Nucleus accumbens (tissue), 56 donors: ENCODE data around the gene RGS13.
"Not testable (repeated sequence)": the region's sequence is repeated elsewhere in the genome, so short reads cannot be mapped to it uniquely, and the experiment has no call there.

Experiments
- DNase-seq, 56 donors: peaks; one replicate each; lab custom pipeline; 2025; lab: John Stamatoyannopoulos, UW

RGS13 gene

DNA sequence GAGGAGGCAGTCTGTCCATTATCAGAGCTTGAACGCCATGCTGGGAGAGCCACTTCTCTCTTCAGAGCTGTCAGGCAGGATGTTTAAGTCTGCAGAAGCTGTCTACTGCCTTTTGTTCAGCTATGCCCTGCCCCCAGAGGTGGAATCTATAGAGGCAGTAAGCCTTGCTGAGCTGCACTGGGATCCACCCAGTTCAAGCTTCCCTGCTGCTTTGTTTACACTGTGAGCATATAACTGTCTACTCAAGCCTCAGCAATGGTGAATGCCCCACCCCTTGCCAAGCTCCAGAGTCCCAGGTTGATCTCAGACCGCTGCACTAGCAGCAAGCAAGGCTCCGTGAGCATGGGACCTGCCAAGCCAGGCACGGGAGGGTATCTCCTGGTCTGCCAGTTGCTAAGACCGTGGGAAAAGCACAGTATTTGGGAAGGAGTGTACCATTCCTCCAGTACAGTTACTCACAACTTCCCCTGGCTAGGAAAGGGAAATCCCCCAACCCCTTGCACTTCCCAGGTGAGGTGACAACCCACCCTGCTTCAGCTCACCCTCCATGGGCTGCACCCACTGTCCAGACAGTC is 32.5 kb downstream of the RGS13 start:
- no peak for DNase-seq

DNA sequence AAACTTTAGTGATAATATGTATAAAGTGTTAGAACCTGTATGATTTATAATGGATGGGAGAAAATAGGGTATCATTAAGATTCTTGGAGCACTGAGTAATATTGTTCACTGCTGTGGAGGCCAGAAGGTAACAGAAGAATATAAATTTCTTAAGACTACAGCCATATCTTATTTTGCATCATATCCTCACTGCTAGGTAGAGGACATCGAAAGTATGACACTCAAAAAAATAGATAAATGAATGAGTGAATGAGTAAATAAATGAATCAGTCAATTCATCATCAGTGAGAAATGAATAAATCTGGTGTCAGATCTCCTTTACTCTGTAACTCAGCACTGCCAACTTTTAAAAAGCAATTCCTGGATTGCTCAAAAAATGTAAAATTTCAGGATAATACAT is 33.2 kb downstream of the RGS13 start:
- DNase-seq = no peak

DNA sequence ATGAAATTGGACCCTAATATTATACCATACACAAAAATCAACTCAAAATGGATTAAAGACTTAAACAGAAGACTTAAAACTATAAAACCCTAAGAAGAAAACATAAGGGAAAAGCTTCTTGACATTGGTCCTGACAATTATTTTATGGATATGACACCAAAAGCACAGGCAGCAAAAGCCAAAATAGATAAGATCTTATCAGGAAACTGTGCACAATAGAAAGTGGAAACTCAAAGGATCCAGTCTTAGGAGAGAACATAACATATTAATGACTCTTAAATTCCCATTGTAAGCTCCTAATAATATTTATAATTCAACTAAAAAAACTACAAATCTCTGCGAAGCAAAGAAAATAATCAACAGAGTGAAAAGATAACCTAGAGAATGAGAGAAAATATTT is 39.8 kb downstream of the RGS13 start:
- no peak for DNase-seq

DNA sequence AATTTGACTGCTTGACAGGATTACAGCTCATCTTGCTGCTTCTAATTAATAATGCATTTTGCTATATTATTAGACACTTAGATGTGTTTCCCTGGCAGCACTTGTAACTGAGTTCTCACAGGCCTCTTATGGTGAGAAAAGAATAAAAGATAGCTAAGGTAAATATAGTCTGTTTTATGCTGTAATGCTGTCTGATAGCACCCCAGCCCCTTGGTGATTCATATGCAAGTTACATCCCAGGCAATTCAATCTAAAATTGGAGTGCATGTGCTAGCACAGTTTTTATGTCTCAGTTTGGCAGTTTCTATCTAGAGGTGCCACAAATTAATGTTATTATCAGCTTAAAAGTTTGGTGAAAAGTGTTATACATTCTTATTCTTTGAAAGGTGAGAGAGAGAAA is 42.2 kb downstream of the RGS13 start:
- DNase-seq = peak in 6 of 56 donors; percentile 3 to 58 (median 31)

DNA sequence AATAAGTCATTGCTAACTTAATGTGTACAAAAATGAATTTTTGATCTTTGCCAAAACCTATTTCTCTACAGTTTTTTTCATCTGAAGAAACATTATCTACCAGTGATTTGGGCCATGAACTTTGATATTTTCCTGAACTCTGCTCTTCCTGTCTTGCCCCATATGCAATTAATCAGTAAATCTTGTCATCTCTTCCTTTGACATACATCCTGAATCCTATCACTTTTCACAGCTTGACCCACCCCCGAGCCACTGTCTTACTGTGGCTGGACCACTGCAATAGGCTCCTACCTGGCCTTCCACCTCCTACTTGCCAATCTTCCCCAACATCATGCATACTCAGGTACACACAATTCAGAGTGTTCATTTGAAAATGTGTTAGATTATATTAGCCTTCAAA is 46.4 kb downstream of the RGS13 start:
- DNase-seq = no peak

- not testable (repeated sequence) for DNase-seq
Observed at GRCh38 chr1:192683081-192683480, 47.1 kb downstream of the RGS13 start.

DNA sequence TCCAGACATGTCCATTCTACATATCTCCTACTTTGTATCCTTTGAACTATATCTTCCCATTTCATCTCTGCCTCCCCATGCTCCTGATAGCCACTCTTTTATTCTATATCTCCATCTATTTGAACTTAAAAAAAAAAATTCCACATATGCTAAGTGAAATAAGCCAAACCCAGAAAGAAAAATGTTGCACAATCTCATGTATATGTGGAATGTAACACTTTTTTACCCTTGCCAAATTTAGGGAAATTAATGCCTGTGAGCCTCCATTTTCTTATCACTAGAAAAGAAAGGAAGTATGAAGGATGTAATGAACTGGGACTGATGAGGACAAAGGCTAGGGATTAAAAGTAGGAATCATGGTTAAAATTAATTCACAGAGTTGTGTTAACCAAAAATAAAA is 53.5 kb downstream of the RGS13 start:
- no peak for DNase-seq

GRCh38 chr1:192691041-192691440 is 55.1 kb downstream of the RGS13 start:
- DNase-seq = no peak

DNA sequence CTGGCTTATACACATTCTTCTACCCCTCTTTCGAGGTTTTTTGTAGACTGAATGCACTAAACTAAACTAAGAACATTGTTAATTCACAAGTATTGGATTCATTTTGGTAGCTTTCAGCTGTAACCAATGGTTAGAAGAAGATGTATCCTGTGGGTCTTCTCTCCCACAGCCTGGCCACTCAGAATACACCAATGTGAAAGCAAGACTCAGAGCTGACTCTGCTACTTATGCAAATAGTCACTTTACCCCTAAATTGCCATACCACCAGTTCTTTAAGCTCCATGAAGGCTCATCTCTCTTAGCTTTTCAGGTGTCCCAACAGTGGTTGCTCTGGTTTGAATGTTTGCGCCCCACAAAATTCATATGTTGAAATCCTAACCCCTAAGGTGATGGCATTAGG is 60.1 kb downstream of the RGS13 start:
- DNase-seq = no peak

- DNase-seq = no peak
Observed at GRCh38 chr1:192697771-192698170, 61.8 kb downstream of the RGS13 start.

DNA sequence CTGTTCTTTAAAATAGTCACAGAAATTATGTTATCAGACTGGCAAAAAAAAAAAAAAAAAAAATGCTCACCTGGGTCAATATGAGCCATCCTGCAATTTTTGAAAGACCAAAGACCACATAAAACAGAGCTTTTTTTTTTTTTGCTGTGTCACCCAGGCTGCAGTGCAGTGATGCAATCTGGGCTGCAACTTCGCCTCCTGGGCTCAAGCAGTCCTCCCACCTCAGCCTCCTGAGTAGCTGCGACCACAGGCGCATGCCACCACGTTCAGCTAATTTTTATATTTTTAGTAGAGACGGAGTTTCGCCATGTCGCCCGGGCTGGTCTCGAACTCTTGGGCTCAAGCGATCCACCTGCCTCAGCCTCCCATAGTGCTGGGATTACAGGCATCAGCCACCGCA is 62.8 kb downstream of the RGS13 start:
- DNase-seq = no peak

- DNase-seq = no peak
Observed at GRCh38 chr1:192700834-192701271, 64.9 kb downstream of the RGS13 start.

DNA sequence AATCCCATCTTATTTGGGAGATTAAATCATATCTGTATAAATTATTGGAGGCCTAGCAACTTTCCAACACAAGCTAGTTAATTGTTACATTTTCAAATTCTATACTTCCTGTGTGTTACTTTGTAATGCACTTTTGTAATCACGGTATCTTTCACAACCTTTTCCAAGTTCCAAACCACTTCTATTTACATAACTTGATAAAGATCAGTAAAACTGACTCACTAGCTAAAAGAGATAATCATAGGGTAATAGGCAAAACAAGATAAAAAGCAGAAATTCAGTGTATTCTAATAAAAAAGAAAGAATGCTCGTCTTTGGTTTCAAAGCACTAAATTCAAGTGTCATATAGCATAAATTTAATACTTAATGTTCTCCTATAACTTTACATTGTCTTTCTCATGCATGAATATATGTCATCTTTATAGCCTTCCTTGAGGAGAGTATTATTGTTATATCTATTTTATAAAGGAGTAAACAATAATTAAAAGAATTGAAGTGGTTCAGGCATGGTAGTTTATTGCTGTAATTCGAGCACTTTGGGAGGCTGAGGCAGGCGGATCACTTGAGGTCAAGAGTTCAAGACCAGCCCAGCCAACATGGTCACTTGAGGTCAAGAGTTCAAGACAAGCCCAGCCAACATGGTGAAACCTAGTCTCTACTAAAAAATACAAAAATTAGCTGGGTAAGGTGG is 66.4 kb downstream of the RGS13 start:
- no peak for DNase-seq

DNA sequence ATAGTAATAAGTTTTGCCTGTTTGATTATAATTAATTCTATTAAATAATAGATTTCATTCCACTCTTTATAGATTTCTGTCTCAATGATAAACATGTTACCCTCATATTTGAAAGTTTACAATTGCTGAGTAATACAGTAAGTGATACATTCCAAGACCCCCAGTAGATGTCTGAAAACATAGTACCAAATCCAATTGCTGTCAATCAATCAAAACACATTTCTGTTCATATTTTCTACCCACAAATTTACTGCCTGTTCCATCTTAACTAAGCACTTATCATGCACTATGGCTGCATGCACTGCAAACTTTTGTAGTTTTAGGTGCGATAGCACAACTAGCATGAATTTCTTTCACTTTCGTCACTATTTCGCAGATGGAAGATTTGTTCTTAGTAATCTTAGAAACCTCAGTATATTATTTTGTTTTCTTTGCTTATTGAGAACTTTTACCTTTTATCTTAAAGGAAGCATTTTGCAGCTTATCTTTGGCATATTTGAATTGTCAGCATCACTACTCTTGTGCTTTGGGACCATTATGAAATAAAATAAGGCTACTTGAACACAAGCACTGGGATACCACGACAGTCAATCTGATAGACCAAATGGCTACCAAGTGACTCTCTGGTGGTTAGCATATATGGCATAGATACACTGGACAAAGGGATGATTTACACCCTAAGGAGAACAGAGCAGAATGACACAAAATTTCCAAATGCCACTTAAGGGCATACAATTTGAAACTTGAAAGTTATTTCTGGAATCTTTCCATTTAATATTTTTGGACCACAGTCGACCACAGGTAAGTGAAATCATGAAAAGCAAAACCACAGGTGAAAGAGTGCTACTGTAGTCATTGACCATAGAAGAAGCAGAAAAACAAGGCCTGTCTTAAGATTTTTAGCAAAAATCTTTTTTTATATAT is 67.6 kb downstream of the RGS13 start:
- DNase-seq = no peak

- no peak for DNase-seq
Observed at GRCh38 chr1:192705510-192705909, 69.6 kb downstream of the RGS13 start.

DNA sequence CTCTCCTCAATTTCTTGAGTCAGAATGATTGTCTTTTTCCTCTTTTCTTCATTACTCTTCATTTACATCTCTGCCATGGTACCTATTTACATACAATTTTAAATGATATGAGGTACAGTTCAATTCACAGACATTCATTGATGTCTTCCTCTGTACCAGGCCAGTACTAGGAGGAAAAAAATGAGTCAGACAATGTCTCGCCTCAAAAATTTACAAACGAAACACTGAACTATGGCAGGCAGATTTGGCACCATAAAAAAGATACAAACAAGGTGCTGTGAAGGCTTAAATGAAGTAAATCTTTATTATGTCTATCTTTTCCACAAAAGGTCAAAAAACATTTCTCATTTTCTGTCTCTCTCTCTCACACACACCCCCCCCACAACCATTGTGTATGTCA is 71.0 kb downstream of the RGS13 start:
- DNase-seq = no peak

DNA sequence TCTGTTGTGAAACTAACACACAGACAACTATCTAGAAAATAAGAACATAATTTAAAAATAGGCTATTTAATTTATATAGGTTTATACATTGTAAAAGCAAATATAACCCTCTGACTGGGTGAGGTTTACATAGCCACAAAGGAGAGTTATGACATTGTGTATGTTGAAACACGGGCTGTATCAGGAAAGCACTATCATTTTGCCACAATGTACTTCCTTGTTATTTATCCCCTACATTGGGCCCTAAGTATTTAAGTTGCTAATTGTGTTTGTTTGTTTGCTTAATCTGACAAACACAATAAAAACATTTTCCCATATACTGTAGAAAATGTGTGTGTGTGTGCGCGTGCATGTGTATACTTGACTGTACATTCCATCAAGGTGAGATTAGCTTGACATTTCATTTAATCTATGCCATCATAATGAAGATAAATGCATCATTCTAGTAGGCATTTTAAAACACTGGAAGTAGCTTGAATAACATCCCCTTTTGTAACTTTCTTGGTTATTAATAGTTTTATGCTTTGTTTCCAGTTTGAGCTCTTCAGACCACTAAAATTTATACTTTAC is 72.1 kb downstream of the RGS13 start:
- no peak for DNase-seq

DNA sequence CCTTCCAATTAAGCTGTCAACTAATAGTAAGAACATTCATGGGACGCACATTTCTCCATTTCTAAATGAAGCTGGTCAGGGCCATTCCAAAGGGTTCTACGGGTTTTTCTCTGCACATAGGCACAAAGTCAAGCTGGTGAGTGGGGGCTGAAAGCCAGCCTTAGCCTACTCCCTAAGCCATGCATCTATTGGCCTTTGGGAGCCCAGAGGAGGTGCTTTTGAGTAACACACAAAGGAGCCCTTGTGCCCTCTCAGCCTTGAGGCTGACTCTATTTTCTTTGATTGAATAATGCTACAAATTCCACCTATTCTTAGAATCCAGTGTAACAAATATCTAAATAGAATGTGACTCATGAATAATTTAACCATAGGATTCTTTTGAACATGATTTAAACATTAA is 73.6 kb downstream of the RGS13 start:
- peak in 1 of 56 donors; percentile 11 for DNase-seq
